PC-3 (cell line): ENCODE results near the gene LRRC3C. TPM values are rescaled to one million over a fixed set of nuclear protein-coding genes. Genes with fewer than 3 reads are reported as not detected.

ENCODE experiments used
- ATAC-seq: fragments of 200-7000 bp; cut with Tn5 transposase; 2 replicates; pipeline ENCODE4 v1.9.1; 2020; ENCODE audit warnings: mild to moderate bottlenecking, moderate library complexity
- BruUV-seq: library from RNA; stranded (reverse); fragments of 400-500 nt; replicated peaks from 2 replicates; lab custom pipeline; 2021; lab: Mats Ljungman, UMichigan
- CTCF ChIA-PET: fragments of 300-600 bp; sonication (Branson Sonifier 250); formaldehyde crosslinking; loops from one replicate; lab custom pipeline; 2022; ENCODE audit warnings: antibody characterized with exemption; lab: Charles Lee
- POLR2A ChIA-PET: fragments of 300-600 bp; sonication (Branson Sonifier 250); formaldehyde crosslinking; loops from one replicate; lab custom pipeline; 2022; ENCODE audit warnings: antibody characterized with exemption; ENCODE audit not compliant: unreplicated experiment; lab: Charles Lee
- DNase-seq: peaks from one replicate; pipeline ENCODE4 v3.0.0-alpha.2; 2015
- H2AFZ ChIP-seq: fragments of 300-600 bp; sonication (generic); 2 replicates; pipeline ENCODE4 v1.6.0; 2016; ENCODE audit warnings: antibody characterized with exemption, low read length
- H3F3A ChIP-seq: fragments of 300-600 bp; sonication (generic); one replicate; pipeline ENCODE4 v1.6.0; 2017; ENCODE audit warnings: antibody characterized with exemption, low read length, control low read depth, mild to moderate bottlenecking; ENCODE audit not compliant: unreplicated experiment
- H3K27ac ChIP-seq: fragments of 300-600 bp; sonication (generic); 2 replicates; pipeline ENCODE4 v1.5.1; 2016; ENCODE audit warnings: mild to moderate bottlenecking, low read length
- H3K27me3 ChIP-seq: fragments of 300-600 bp; sonication (generic); 2 replicates; pipeline ENCODE4 v1.6.1; 2016; ENCODE audit warnings: low read length, mixed read lengths
- H3K36me3 ChIP-seq: fragments of 300-600 bp; sonication (generic); 2 replicates; pipeline ENCODE4 v1.6.1; 2016; ENCODE audit warnings: low read depth, mixed run types, low read length, mixed read lengths
- H3K4me1 ChIP-seq: fragments of 300-600 bp; sonication (generic); 2 replicates; pipeline ENCODE4 v1.5.1; 2016; ENCODE audit warnings: low read length; ENCODE audit not compliant: insufficient read depth
- H3K4me2 ChIP-seq: fragments of 300-600 bp; sonication (generic); 2 replicates; pipeline ENCODE4 v1.6.0; 2016; ENCODE audit warnings: low read length
- H3K4me3 ChIP-seq: fragments of 300-600 bp; sonication (generic); 2 replicates; pipeline ENCODE4 v1.5.1; 2016; ENCODE audit warnings: mild to moderate bottlenecking, low read length, mixed read lengths
- H3K79me2 ChIP-seq: fragments of 300-600 bp; sonication (generic); 2 replicates; pipeline ENCODE4 v1.6.1; 2017; ENCODE audit warnings: low read length, mixed read lengths
- H3K9ac ChIP-seq: fragments of 300-600 bp; sonication (generic); 2 replicates; pipeline ENCODE4 v1.6.0; 2016; ENCODE audit warnings: mild to moderate bottlenecking, low read length
- H3K9me2 ChIP-seq: fragments of 300-600 bp; sonication (generic); replicated peaks from 2 replicates; pipeline ENCODE4 v1.6.1; 2016; ENCODE audit warnings: mixed run types, low read length, mixed read lengths
- H3K9me3 ChIP-seq: fragments of 300-600 bp; sonication (generic); 2 replicates; pipeline ENCODE4 v1.6.1; 2016; ENCODE audit warnings: low read length, mixed read lengths
- H4K20me1 ChIP-seq: fragments of 300-600 bp; sonication (generic); 2 replicates; pipeline ENCODE4 v1.6.1; 2016; ENCODE audit warnings: low read length, mixed read lengths
- EZH2 ChIP-seq: fragments of 300-600 bp; sonication (generic); IDR thresholded peaks from one replicate; pipeline ENCODE4 v1.6.1; 2017; ENCODE audit warnings: antibody characterized with exemption, mild to moderate bottlenecking, low read length; ENCODE audit not compliant: unreplicated experiment
- EZH2phosphoT487 ChIP-seq: fragments of 300-600 bp; sonication (generic); IDR thresholded peaks from 2 replicates; pipeline ENCODE4 v1.6.1; 2018; ENCODE audit warnings: mild to moderate bottlenecking, antibody characterized with exemption, low read length, borderline replicate concordance
- intact Hi-C: fragments of 100-400 bp; cut with micrococcal nuclease; formaldehyde crosslinking; loops from 2 replicates; pipeline ENCODE4 v1.9.0; 2023
- total RNA-seq: library from RNA; depleted of rRNA; stranded (reverse); fragments of >200 nt; gene quantifications from 2 replicates; pipeline ENCODE4 v1.2.3, GENCODE V29; 2014
- TF ChIP-seq, protein P1 (sequence below): fragments of 300-600 bp; sonication (generic); conservative IDR thresholded peaks from 2 replicates; pipeline ENCODE4 v1.5.1; 2017; ENCODE audit warnings: antibody characterized with exemption, low read depth, mild to moderate bottlenecking, low read length

LRRC3C gene
- total RNA-seq, 1 experiment from 2014 or later: not detected

DNA sequence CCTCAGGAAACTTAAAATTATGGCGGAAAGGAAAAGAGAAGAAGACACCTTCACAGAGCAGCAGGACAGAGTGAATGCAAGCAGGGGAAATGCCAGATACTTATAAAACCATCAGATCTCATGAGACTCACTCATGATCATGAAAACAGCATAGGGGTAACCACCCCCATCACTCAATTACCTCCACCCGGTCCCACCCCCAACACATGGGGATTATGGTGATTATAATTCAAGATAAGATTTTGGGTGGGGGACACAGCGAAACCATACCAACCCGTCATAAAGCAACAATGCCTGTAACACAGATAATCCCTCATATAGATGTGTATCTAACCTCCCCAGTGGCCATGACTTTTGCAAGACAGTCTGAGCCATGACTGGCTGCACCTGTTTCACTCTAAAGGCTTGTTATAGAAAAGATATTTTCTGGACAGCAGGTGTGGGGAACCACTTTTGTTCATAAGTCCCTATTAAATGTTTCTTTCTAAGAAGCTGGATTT lies 28.2 kb downstream of the LRRC3C start:
- intact Hi-C loops: no loop called here
- DNase-seq (no peak), ATAC-seq (no peak)
- Histone ChIP-seq H3K27ac (no peak overlapping the region), H3K79me2 (no peaks in the 10 kb centered on the region), H3F3A (no peaks in the 10 kb centered on the region), H3K36me3 (no peaks in the 10 kb centered on the region), H3K27me3 (no peaks in the 10 kb centered on the region), H3K9me3 (no peaks in the 10 kb centered on the region), H2AFZ (no peak overlapping the region), H3K4me2 (no peak overlapping the region), H3K4me1 (peaks cover 8% of the 10 kb centered on the region), H3K9ac (no peak overlapping the region), H4K20me1 (no peaks in the 10 kb centered on the region), H3K9me2 (no peaks in the 10 kb centered on the region), H3K4me3 (no peak overlapping the region)
- TF ChIP-seq EZH2phosphoT487 (no peak), EZH2 (no peak)
- TF ChIP-seq, protein P1, sequence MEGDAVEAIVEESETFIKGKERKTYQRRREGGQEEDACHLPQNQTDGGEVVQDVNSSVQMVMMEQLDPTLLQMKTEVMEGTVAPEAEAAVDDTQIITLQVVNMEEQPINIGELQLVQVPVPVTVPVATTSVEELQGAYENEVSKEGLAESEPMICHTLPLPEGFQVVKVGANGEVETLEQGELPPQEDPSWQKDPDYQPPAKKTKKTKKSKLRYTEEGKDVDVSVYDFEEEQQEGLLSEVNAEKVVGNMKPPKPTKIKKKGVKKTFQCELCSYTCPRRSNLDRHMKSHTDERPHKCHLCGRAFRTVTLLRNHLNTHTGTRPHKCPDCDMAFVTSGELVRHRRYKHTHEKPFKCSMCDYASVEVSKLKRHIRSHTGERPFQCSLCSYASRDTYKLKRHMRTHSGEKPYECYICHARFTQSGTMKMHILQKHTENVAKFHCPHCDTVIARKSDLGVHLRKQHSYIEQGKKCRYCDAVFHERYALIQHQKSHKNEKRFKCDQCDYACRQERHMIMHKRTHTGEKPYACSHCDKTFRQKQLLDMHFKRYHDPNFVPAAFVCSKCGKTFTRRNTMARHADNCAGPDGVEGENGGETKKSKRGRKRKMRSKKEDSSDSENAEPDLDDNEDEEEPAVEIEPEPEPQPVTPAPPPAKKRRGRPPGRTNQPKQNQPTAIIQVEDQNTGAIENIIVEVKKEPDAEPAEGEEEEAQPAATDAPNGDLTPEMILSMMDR: no peak
- ChIA-PET POLR2A (no interaction called here), CTCF (no interaction called here)
- BruUV-seq: no TSS peak

DNA sequence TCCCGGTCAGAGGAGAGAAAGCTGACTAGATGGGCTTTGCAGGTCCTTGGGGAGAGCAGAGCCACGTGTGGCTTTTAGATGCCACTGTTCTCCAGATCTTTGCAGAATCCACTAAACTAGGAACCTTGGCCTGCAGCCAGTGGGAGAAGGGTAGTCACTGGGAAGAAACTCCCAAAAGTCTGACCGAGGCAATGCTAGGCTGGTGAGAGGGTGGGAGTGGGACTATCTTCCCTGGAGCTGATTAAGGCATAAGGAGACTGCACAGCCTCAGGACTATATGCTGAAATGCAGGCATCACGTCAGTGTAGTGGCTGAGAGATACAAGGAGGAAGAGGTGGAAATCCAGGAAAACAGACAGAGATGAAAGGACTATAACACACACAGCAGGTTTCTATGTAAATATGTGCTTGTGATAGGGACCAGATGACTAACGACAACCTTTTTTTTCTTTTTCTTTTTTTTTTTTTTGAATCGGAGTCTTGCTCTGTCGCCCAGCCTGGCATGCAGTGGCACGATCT lies 33.1 kb downstream of the LRRC3C start:
- intact Hi-C loops: no loop called here
- Histone ChIP-seq H3K9ac (no peak overlapping the region), H3K9me3 (no peaks in the 10 kb centered on the region), H3K4me2 (no peak overlapping the region), H3K4me1 (no peaks in the 10 kb centered on the region), H3K36me3 (no peaks in the 10 kb centered on the region), H3K27ac (no peak overlapping the region), H4K20me1 (no peaks in the 10 kb centered on the region), H3K9me2 (no peaks in the 10 kb centered on the region), H3K4me3 (no peak overlapping the region), H2AFZ (no peak overlapping the region), H3K79me2 (no peaks in the 10 kb centered on the region), H3K27me3 (no peaks in the 10 kb centered on the region), H3F3A (no peaks in the 10 kb centered on the region)
- BruUV-seq: no TSS peak
- no peak for TF ChIP-seq EZH2
- TF ChIP-seq, protein P1: no peak
- TF ChIP-seq EZH2phosphoT487: no peak
- POLR2A ChIA-PET: no interaction called here
- DNase-seq (no peak), ATAC-seq (no peak)
- CTCF ChIA-PET: no interaction called here

DNA sequence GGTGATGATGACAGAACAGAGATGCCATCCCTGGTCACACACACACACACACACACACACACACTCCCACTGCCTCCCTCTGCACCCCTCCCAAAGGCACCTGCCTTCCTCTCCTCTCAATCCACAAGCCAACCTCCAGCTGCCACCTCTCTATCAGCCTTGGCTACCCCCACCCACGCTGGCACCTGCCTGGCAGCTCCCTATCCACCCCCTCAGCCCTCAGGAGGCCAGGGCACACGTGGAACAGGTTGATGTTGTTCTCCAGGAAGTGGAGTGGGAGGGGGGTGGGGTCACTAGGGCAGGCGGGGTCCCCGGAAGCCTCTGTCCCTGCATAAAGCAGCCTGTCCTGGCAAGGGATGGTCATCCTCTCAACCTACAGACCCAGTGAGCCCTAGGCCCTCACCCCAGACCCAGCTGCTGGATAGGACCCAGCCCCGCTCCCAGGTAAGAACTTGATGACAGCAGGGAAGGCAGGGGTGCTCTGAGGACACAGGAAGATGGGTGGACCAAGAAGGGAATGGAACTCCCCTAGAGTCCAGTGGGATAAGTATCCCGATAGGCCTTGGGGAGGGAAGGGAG lies 35.2 kb downstream of the LRRC3C start, which contains the start of gene GSDMA:
TSS of gene GSDMA (plus strand) at position 363 of the 579 bp plus-strand sequence. CDS start 2,684 bp downstream, outside the sequence.
- no peaks in the 10 kb centered on the region for H3K9me2 ChIP-seq
- H3K4me2 ChIP-seq: no peak within 1 kb of the TSS
- H4K20me1 ChIP-seq: no peaks in the 10 kb centered on the region
- H3K9me3 ChIP-seq: no peaks in the 10 kb centered on the region
- CTCF ChIA-PET: no interaction called here
- POLR2A ChIA-PET: no interaction called here
- no peaks in the 10 kb centered on the region for H3K4me1 ChIP-seq
- no TSS peak for BruUV-seq
- no peaks in the 10 kb centered on the region for H3K79me2 ChIP-seq
- no peaks in the 10 kb centered on the region for H3K36me3 ChIP-seq
- intact Hi-C loops: no loop called here
- no peak within 1 kb of the TSS for H2AFZ ChIP-seq
- no peaks in the 10 kb centered on the region for H3K27me3 ChIP-seq
- no peak within 1 kb of the TSS for H3K27ac ChIP-seq
- TF ChIP-seq, protein P1: no peak
- TF ChIP-seq EZH2 (no peak), EZH2phosphoT487 (no peak)
- no peak within 1 kb of the TSS for H3K4me3 ChIP-seq
- ATAC-seq (no peak), DNase-seq (no peak)
- H3K9ac ChIP-seq: no peak within 1 kb of the TSS
- H3F3A ChIP-seq: no peaks in the 10 kb centered on the region
